ENCODE results near the gene GDF9.

GDF9 gene, protein sequence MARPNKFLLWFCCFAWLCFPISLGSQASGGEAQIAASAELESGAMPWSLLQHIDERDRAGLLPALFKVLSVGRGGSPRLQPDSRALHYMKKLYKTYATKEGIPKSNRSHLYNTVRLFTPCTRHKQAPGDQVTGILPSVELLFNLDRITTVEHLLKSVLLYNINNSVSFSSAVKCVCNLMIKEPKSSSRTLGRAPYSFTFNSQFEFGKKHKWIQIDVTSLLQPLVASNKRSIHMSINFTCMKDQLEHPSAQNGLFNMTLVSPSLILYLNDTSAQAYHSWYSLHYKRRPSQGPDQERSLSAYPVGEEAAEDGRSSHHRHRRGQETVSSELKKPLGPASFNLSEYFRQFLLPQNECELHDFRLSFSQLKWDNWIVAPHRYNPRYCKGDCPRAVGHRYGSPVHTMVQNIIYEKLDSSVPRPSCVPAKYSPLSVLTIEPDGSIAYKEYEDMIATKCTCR

DNA sequence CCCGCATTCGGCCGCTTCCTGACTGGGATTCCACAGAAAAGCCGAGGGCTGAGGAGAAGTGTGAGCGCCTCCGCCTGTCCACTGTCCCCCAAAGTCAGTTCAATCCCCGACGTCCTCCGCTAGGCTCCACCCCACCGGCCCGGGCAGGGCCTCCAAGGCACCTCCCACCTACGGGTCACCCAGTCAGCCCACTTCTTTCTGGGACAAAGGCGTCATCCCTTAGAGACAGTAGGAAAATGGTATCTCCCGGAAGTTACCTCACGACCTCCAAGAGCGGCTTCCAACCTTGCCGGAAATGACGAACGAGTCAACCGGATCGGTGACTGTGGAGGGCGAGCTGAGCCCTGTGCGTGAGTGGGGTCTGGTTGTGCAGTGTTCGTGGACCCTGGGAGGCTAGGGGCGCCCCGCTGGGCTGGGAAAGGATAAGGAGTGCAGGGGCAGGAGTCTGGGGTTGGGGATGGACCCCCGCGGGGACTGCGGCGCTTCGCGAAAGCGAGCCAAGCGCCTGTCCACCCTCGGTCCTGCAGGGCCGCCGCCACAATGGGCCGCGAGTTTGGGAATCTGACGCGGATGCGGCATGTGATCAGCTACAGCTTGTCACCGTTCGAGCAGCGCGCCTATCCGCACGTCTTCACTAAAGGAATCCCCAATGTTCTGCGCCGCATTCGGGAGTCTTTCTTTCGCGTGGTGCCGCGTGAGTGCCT, at the start of gene GDF9, which contains the start of gene UQCRQ:
Gene GDF9 (minus strand): TSS at position 128 of the 704 bp plus-strand sequence. CDS start 1,936 bp downstream, outside the sequence.
Gene UQCRQ (plus strand): TSS at position 301 of the 704 bp plus-strand sequence. CDS start 240 bp downstream, at position 541.
- DNase-seq: peak; percentile 100

DNA sequence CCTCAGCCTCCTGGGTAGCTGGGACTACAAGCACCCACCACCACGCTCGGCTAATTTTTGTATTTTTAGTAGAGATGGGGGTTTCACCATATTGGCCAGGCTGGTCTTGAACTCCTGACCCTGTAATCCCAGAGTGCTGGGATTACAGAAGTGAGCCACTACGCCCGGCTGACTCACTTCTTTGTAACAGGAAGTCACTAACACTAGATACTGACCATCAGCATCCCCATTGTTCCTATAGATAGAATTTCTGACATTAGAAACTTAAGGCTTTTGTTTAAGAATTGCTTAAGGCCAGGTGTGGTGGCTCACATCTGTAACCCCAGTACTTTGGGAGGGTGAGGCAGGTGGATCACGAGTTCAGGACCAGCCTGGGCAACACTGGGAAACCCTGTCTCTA, 49.4 kb upstream of the GDF9 start:
- DNase-seq: peak; percentile 15

DNA sequence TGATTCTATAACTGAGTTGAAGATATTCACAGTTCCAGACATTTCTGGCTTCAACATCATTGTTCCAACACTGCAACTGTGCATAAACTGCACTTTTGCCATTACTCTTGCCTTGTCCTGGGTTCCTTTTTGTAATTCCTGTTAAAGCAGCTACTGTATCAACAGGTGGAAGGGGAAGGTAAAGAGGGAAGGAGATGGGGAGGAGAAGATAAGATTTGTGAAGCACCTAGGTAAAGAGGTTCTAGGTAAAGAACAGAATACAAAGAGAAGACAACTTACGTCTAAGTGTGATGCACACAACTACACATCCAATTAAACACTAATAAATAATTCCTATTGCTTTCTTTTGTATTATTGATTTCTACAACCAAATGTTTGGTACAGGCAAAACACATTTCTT, 43.4 kb upstream of the GDF9 start:
- no peak for DNase-seq

DNA sequence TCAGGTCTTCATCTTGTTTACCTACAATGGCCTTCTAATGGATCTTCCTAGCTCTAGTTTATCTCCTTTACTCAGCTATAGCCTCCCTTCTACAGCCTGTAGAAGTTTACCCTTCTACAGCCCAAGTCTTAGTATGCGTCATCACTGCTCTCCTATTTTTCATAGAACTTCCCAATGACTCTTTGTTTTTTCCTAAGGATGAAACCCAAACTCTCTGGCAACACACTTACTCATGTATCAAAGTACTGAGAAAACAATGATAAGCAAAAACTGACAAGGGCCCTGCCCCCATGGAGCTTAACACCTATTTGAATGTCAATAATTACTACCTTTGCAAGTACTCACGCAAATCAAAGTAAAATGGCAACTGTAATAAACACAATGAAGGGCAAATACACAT, 40.9 kb upstream of the GDF9 start:
- no peak for DNase-seq

DNA sequence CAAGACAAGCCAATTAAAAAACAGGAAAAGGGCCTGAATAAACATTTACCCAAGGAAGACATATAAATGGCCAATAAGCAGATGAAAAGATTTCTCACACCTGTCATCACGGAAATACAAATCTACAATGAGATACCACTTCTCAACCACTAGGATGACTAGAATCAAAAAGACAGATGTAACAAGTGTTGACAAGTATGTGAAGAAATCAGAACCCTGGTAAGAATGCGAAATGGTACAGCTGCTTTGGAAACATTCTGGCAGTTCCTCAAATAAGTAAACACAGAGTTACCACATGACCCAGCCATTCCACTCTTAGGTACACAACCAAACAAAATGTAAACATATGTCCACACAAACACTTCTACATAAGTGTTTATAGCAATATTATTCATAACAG, 39.7 kb upstream of the GDF9 start:
- peak; percentile 25 for DNase-seq

DNA sequence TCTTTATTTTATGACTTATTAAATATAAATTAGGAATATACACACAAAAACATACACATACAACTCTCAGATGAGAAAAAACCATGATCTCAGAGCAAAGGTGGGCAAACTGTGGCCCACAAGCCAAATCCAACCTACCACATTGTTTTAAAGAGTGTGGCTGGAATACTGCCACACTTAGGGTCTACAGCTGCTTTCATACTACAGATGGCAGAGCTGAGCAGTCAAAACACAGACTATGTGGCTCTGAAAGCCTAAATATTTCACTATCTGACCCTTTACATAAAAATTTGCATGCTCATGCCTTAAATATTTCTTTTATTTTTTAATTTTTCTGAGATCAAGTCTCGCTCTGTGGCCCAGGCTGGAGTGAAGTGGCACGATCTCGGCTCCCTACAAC, 35.5 kb upstream of the GDF9 start:
- DNase-seq: no peak

DNA sequence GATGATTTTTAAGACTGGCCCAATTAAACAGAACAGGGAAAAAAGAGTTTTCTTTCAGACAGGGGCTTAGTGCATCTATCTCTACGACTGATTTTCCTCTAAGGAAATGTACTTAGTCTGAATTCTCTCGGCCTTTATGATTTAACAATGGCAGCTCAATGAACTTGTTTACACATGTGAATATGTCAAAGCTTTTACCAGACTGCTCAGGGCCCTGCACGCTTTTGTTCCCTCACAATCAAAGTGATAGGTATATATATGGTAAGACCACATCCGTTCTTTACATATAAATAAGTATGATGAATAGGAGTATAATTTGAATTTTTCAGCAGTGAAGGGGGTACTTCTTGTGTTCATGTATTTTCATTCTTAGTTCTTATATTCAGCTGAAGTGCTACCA, 34.8 kb upstream of the GDF9 start:
- DNase-seq: no peak

DNA sequence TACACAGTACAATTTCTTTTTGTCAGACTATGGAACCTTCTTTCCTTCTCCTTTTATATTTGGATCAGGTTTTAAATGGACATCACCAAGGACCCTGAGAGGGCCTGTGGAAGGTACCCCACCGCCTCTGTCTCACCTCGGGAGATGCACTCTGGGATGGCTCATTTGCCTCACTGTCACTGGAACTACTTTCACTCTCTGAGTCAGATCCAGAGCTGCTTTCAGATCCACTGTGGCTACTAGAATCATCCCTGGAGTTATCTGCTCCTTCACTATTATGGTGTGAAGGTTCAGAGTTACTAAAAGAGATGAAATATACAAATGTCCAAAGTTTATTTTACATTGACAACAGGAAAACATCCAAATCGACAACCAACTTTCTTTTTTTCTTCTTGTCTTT, 31.8 kb upstream of the GDF9 start:
- no peak for DNase-seq

DNA sequence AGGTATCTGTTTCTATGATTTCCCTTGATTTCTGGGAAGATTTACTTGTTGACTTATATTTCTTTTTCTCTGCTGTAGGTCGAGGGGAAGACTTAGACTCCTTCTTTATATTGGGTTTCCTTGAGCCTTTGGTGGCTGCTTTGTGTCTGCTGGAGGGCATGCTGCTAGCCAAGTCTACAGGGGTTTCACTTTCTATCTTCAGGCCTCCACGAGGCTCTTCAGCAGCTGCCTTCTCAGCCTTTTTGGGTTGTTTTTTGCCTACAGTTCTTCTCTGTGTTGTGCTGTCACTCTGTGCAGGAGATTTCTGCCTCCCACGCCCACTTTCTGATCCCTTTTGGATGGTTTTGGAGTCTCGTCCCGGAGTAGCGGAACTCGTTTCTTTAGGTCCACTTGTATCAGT, 30.4 kb upstream of the GDF9 start:
- no peak for DNase-seq

DNA sequence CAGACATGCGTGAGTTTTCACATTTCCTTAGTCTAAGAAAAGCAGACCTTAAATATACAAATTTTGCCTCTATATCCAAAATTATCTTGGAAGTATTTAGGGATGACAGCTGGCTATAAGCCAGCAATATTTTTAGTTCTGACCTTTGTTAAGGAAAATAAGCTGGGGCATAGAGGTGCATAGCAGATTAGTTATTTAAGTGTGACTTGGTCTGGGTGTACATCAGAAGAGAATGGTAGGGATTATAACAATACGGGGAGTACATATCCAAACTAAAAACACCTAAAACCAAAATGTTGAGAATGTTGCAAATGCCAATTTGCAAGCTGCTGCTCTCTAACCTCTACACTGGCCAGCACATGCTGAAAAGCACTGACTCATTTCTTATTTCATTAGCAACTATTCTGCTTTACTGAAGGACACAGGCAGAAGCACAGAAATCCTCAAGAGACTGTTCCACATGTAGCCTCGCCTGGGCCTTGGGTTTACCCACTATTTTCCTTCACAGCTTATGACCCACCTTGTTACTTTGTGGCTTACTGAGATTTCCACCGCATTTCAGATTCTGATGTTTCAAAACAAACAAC, 29.5 kb upstream of the GDF9 start:
- no peak for DNase-seq

DNA sequence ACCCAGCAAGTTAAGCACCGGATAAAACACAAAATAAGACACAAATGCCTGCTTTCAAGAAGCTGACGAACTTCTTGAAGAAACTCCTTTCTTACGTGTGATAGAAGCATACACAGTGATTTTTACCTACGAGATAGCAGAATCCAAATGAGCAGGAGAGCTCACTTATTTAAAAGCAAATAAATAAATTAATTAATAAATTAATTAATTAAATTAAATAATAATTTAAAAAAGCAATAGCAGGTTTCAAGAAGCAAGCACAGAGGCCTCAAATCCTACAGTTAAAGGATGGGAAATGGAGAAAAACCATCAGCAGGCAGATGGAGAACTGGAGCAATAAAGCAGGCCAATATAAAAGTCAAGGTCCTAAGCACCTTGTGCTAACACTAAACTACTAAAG, 24.5 kb upstream of the GDF9 start:
- DNase-seq: no peak

DNA sequence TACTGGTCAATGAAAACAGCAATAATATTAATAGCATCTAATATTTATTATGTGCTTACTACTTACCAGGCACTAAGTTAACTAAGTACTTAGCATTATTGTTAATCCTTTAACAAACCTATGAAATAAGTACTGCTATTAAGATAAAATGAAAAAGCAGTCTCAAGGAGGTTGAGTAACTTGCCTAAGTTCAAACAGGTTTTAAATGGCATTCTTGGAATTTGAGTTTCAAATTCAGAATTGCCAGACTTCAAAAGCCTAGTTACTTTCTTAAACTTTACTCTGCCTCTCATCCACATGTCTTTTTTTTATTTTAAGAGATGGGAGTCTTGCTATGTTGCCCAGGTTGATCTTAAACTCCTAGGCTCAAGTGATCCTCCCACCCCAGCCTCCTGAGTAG, 23.2 kb upstream of the GDF9 start:
- no peak for DNase-seq

DNA sequence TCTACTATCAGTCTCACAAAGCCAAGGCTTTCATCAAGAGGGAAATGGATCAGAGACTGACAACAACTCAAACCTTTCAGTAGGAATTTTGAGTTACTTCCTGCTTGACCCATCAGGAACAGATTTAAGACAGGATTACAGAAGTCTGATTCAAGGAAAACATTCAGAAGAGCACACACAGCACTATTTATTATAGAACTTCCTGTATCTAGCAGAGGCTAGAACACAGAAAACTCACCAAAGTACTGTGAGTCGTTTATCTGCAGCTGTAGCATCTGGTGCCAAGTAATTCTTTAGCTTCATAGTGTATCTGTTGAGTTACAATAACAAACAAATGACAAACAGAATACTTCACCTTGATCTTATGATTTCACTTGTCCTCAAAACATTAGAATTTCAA, 21.0 kb upstream of the GDF9 start:
- DNase-seq: no peak

DNA sequence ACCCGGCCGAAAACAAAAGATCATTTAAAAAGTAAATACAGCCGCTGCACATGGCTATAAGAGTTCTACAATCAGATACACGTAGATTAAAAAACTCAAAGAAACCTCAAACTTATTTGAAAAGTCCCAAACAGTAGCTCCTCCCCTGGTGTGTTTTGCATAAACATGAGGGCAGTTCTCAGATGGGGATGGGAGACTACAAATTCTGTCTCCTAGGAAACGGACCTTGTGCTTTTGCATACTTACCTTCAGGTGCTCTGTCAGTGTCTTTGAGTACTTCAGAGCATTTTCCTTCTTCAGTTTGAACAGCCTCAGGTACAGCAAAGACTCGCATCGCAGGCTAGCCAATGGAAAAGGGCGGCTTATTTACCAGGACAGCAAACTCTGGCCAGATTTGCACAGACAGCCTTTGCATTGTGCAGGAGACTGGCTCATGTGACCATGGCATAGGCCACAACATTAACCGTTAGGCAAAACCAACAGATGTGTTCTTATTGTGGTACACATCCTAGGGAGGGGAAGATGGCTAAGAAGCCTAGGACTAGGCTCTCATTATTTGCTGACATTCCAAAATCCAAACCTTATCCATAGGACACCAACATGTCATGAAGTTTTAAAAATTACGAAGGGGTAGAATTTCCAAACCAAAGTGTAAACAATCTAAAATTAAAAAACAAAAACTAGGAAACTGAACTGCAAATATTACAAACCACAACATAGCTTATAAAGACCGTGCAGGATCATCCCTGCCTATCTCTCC, 20.0 kb upstream of the GDF9 start:
- no peak for DNase-seq

DNA sequence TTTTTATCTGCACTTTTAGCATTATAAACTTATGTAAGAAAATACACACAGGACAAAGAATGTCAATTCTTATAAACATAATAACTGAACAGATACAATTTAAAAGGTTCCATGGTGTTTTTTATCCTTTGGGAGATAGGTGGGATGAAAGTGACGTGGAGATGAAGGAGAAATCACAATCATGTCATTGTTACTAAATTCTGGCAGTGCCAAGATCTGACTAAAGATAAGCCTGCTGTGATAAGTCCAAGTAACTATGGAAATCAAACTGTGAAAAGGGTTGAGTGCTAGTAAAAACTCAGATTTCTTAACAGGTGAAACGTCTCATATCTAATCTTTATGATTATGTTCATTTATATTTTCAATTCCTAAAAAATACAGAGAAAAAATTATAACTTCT, 18.3 kb upstream of the GDF9 start:
- DNase-seq: no peak

DNA sequence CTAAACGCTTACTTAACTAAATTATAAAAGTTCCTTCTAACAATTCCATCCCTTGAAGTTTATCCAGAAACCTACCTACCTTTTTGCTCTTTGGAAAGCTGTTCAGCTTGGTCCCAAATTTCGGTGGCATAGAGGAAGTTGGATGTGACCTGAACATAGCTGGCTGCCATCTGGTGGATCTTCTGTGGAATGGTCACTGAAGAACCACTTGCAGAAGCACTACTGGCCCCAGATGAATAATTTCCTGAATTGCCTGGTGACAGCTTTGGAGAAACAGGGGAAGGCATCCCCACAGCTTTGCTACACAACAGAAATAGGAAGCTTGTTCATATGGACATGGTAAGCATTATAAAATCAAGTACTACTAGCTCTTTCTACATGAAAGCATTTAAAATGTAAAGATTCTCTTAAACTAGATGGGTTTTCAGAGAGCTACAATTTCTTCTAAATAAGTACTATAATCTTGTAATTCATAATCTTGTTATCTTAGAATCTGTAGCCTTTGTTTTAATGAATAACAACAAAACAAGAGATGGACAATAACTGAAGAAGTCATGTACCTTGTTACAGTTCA, 17.1 kb upstream of the GDF9 start:
- DNase-seq: peak; percentile 85

DNA sequence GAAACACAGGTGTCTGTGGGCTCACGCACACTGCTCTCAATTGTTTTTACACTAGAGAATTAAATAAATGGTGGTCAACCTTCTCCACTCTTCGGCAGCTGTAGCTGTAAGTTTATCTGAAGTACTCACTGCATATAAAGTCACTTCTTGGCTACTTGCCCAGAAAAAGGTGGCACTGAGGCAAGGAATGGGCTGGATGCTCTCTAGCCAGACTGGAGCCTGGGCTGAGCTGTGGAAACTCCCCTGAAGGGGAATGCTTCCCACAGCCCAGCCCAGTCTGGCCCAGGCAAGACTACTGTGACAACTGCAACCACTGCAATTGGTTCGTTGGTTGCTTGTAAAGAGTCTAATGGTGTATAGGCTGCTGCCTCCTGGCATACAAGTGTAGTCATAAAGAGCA, 11.7 kb upstream of the GDF9 start:
- peak; percentile 57 for DNase-seq

DNA sequence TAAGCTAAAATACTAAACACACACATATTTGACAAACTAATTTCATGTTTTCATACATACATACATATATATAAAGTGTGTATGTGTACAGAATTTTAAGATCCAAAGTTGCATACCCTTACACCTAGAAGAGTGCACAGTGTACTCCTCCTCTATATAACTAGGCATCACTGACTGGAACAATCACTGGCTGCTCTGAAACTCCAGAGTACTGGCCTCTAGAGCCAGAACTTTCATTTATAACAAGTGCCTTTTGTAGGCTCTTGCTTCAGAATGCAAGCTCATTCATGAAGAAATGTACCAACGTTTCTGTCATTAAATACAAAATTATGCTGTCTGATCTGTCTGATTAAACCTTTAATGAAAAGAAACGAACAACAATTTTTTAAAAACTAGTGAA, 11.2 kb upstream of the GDF9 start:
- no peak for DNase-seq

DNA sequence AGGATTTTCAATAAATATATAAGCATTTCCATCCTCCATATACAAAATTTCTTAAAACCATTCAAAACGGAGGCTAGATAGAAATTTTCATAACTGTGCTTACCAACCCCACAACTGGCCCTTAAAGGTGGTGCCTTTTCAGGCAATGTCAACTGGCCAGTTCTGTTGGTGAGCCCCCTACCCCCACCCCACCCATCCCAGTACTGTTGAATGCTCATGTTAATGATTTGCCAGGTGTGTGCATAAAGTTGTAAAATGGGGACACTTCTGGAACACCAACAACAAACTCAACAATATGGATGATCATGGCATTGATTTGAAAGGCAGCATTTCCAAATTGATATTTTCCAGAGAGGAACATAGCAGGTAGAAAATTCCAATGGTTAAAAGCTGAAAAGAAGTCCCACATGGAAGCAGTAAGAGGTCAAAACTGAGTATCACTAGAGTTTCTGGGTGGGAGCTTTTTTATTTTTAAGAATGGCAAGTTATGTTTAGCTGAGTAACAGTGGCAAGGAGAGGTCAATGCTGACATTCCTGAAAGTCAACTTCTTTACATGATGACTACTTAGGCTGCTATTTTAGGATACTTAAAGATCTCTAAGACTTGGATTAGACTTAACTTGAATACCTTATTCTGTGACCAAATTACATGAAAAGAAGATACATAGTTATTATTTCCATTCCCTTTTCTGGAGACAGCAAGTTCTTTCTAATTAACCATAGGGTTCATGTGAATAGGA, 9.9 kb upstream of the GDF9 start:
- DNase-seq: no peak

DNA sequence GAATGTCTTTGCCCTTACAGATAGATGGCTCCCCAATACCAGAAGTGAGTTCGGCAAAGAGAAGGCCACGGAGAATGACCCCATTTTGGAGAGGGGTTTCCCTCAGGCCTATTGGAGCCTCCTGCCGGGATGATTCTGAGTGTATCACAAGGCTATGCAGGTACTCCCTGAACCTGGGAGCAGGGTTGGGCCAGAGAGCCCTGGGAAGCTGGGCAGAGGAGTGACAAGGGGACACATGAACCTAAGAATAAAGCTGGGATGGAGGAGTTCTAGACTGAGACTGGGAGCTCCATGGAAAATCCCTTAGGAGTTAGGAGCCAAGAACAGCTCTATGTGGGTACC, 7.6 kb upstream of the GDF9 start:
- no peak for DNase-seq

DNA sequence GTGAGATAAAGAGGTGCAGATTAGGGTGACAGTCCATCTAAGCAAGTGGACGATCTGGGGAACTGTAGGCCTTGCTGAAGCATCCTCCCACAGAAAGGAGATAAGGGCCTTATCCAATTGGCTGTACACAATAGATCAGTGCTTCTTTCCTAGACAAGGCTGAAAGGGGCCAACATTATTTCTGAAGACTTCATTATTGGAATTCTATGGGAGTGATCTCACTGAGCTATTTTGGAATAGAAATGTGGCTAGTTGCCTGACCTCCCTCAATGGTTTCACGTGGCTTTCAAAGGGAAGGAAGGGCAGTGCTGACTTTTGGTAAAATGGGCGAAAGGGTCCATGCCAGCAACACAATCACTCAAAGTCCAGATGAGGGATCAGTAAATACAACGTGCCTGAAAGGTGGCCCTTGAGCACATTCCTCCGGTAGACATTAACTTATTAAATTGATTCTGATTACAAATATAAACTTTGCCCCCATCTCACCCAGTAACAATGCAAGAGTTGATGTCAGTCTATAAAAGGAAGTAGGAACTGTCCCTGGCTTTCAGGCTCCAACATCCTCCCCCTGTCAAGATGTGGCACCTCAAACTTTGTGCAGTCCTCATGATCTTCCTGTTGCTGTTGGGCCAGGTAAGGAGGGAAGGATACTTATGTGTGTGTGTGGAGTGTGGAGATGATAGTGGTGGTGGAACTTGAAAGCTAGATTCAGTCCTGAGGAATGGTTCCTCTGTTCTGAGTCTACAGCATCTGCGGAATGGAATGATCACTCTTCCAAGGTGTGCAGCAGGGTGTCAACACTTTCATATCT, 7.1 kb upstream of the GDF9 start, which contains the start of gene LEAP2:
Gene LEAP2 (plus strand): TSS at position 550 of the 811 bp plus-strand sequence. CDS start 27 bp downstream, at position 577.
- peak; percentile 23 for DNase-seq
